Raji (cell line): ENCODE results near the gene HMX2.

Experiments
- POLR2A ChIP-seq: IDR thresholded peaks from 2 replicates; pipeline ENCODE4 v1.6.1; 2011; ENCODE audit warnings: low read depth, low read length, control low read depth; ENCODE audit not compliant: insufficient read depth

HMX2 gene

DNA sequence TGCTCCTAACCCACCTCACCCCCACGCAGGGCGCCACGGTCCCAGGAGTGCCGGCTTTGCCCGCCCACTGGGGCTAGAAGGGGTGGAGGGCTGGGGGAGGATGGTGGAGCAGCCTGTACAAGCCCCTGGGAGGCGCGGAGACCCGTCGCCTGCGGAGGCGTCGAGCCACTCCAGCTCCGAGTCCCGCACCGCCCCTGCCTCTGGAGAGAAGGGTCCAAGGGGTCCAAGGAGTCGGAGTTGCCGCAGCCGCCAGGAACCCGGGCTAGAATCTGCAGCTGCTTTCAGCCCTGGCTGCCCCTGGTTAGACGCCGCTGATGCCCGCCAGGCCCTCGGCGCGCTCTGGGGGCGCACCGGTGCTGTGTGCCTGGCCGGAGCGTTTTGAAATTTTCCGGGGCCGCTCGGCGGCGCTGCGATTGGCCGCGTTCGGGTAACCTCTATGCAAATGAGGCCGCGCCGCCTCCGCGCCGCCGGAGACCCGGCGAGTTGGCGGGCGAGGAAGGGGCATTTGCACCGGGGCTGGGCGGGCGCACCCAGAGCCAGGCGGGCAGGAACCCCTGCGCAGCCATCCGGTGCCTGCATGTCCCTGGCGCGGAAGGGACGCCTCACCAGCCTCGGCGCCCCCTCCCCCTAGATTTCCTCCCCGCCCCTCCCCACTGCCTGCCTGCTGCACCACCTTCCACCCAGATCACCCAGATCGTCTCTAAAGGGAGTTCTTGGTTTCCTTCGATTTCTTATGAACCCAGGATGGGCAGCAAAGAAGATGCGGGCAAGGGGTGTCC is at the start of gene HMX2:
TSS of gene HMX2 (plus strand) at position 502 of the 779 bp plus-strand sequence. CDS start at position 745, 243 bp downstream.
- no peak for TF ChIP-seq POLR2A

GRCh38 chr10:123100030-123100762 is 47.7 kb upstream of the HMX2 start:
- TF ChIP-seq POLR2A = no peak

DNA sequence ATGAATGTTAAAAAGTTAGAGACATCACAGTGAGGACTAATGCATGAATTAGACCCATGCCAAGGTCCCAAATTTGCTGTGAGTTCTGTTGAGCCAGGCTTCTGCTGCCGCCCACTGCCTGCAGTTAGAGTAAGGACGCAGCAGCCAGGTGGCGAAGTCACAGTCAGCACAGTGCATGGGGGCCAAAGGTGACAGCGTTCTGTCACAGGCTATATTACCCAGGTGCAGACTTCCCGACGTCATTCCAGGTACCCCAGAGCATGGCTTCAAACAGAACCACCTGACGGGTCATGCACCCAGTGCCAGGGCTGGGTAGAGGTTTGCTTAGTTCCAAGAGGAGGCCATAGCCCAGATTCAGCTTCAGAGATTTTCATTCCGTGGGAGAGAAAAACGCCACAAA is 46.1 kb upstream of the HMX2 start:
- TF ChIP-seq POLR2A = no peak

DNA sequence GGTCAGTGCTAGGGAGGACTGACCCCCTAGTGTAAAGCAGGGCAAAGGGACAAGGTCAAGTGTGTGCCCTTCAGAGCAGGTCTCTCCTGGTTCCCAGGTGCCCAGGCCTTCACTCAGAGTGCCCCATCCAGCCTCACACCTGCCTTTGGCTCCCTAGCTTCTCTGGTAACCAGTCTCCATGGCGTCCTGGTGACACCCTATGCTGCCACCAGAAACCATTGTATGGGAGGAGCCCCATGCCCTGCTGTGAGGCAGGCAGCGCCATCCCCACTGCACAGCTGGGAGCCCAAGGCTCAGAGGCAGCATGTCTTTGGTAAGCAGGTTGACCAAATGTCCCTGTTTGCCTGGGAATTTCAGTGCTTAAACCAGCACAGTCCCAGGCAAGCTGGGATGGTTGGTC is 45.3 kb upstream of the HMX2 start:
- TF ChIP-seq POLR2A = no peak

GRCh38 chr10:123103944-123104343 is 44.0 kb upstream of the HMX2 start:
- no peak for TF ChIP-seq POLR2A

GRCh38 chr10:123109466-123109865 is 38.5 kb upstream of the HMX2 start:
- no peak for TF ChIP-seq POLR2A

DNA sequence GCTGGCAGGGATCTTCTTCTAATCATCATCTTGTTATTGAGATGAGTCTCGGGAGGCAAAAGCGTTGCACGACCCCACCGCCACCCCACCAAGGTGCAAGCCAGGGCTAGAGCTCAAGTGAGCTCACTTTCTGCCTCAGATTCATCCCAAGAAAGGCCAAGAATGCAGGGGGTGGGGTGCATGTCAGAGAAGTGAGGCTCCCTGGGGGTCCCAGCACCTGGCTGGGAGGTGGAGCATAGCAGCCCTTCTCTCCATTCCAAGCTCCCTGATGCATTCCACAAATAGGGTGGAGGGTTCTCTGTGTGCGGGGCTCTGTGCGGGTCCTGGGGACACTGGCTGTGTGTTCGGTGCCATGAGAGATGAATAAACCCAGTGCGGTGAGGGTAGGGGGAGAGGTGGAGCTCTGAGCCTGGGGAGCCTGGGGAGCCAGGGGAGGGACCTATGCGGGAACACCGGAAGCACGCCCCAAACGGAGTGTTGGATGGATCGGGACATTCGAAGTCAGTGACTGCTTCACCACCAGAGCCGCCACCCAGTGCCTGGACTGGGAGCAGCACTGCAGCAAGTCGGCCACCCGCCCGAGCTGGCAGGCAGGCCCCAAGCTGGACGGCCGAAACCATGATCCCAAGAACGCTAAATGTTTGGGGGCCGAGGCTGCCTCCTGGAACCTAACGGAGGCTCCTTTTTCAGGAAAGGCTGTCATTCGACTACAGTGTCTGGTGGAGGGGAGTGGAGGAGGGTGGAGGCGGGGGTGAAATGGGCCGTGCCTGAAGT is 30.1 kb upstream of the HMX2 start:
- no peak for TF ChIP-seq POLR2A

- no peak for TF ChIP-seq POLR2A
These were observed 28.9 kb upstream of the HMX2 start for GRCh38 chr10:123119081-123119480.

GRCh38 chr10:123126246-123126645 is 21.7 kb upstream of the HMX2 start:
- TF ChIP-seq POLR2A = no peak

DNA sequence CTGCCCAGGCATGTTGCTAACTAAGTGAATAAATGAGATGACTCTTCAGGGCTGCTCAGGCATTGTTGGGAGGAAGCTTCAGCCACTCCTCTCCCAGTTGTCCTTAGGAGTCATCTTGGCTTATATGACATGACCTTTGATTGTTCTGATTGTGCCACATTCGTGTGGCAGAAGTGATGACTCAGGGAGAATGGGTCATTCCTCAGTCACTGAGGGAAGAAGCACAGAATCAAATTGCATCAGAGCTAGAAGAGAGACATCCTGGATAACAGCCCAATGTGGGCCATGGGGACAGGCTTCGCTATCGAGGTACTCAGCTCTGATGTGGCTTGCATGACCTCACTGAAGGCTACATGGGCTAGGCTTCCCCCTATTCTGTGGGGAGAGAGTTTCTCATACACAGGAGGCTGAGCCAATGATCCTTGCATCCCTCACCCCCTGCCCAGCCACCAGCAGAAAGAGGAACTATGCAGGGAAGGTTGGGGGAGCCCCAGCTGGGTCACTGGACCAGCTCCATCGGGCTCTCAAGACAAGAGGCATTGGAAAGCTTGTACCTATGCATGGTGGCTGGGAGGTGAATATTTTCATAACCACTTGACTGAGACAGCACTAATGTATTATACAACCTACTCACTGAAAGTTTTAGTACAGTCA is 18.2 kb upstream of the HMX2 start:
- no peak for TF ChIP-seq POLR2A

GRCh38 chr10:123132576-123133477 is 15.1 kb upstream of the HMX2 start:
- no peak for TF ChIP-seq POLR2A

GRCh38 chr10:123133541-123134342 is 14.2 kb upstream of the HMX2 start:
- TF ChIP-seq POLR2A = no peak

GRCh38 chr10:123134343-123134914 is 13.5 kb upstream of the HMX2 start:
- TF ChIP-seq POLR2A = no peak

- TF ChIP-seq POLR2A = no peak
These were observed 13.0 kb upstream of the HMX2 start for GRCh38 chr10:123134915-123135414.
